NB4 (cell line): ENCODE data around the gene GPR158.

Source experiments
- DNase-seq: peaks from one replicate; pipeline ENCODE4 v3.0.0; 2010; ENCODE audit warnings: low read depth
- H3K4me3 ChIP-seq: one replicate; pipeline ENCODE4 v1.5.1; 2011; ENCODE audit warnings: mild to moderate bottlenecking, low read depth, low read length, moderate library complexity
- CTCF ChIP-seq: IDR thresholded peaks from one replicate; pipeline ENCODE4 v1.5.1; 2012; ENCODE audit warnings: low read depth, low read length
- MAX ChIP-seq: IDR thresholded peaks from 2 replicates; pipeline ENCODE4 v1.6.1; 2011; ENCODE audit warnings: low read depth, low read length
- MYC ChIP-seq: IDR thresholded peaks from 2 replicates; pipeline ENCODE4 v1.6.1; 2011; ENCODE audit warnings: low read depth, low read length
- POLR2A ChIP-seq: IDR thresholded peaks from 2 replicates; pipeline ENCODE4 v1.6.1; 2011; ENCODE audit warnings: mild to moderate bottlenecking; ENCODE audit not compliant: insufficient read length; ENCODE audit errors: extremely low read depth

The GPR158 gene

GRCh38 chr10:25522294-25522693, 347.5 kb downstream of the GPR158 start:
- no peak overlapping the region for H3K4me3 ChIP-seq
- TF ChIP-seq CTCF (no peak), POLR2A (no peak), MAX (no peak), MYC (no peak)

GRCh38 chr10:25522946-25523608, 348.3 kb downstream of the GPR158 start:
- DNase-seq, result peak; percentile 1
- H3K4me3 ChIP-seq, result no peak overlapping the region
- TF ChIP-seq CTCF, result no peak
- no peak for TF ChIP-seq POLR2A
- TF ChIP-seq MYC, result no peak
- no peak for TF ChIP-seq MAX

More at GRCh38 chr10:25522294-25522693, 347.5 kb downstream of the GPR158 start:
- no peak for DNase-seq

- no peak for DNase-seq
- H3K4me3 ChIP-seq, result no peak overlapping the region
- TF ChIP-seq MYC (no peak), POLR2A (no peak), CTCF (no peak), MAX (no peak)
Measured at GRCh38 chr10:25530306-25530705, 355.5 kb downstream of the GPR158 start.

- DNase-seq, result peak; percentile 4
- H3K4me3 ChIP-seq, result no peak overlapping the region
- TF ChIP-seq CTCF, result no peak
- TF ChIP-seq MYC, result no peak
- TF ChIP-seq POLR2A, result no peak
- TF ChIP-seq MAX, result no peak
Measured at GRCh38 chr10:25531457-25532061, 356.8 kb downstream of the GPR158 start.

- TF ChIP-seq CTCF, result no peak
- no peak for TF ChIP-seq MAX
- no peak for TF ChIP-seq POLR2A
- TF ChIP-seq MYC, result no peak
- no peak for DNase-seq
- no peak overlapping the region for H3K4me3 ChIP-seq
Measured at GRCh38 chr10:25532213-25532612, 357.4 kb downstream of the GPR158 start.
